K562 (cell line): ENCODE results near the gene RUNX1. TPM values are rescaled to one million over a fixed set of nuclear protein-coding genes. Genes with fewer than 3 reads are reported as not detected.

Experiments
- BACH1 ChIP-seq: fragments of 200-800 bp; sonication (Bioruptor generic); IDR thresholded peaks from 2 replicates; pipeline ENCODE4 v1.6.1; 2016; ENCODE audit warnings: missing genetic modification characterization, missing compliant biosample characterization
- E2F1 ChIP-seq: sonication (generic); formaldehyde crosslinking; IDR thresholded peaks from 2 replicates; pipeline ENCODE4 v1.8.1; 2023; ENCODE audit warnings: mild to moderate bottlenecking, missing genetic modification reagents, moderate library complexity
- EGR1 ChIP-seq: fragments of 450-650 bp; conservative IDR thresholded peaks from 2 replicates; pipeline ENCODE4 v1.6.1; 2017; ENCODE audit warnings: mild to moderate bottlenecking
- FIP1L1 ChIP-seq: fragments of 200-400 bp; formaldehyde crosslinking; IDR thresholded peaks from 2 replicates; pipeline ENCODE4 v1.6.1; 2018; ENCODE audit warnings: mild to moderate bottlenecking, low read depth, low read length; ENCODE audit not compliant: poor library complexity, severe bottlenecking
- FOXP1 ChIP-seq: sonication (generic); formaldehyde crosslinking; IDR thresholded peaks from 2 replicates; pipeline ENCODE4 v1.8.0; 2022; ENCODE audit warnings: mild to moderate bottlenecking, missing genetic modification reagents
- ILF3 ChIP-seq: fragments of 450-650 bp; IDR thresholded peaks from 2 replicates; pipeline ENCODE4 v1.6.1; 2018; ENCODE audit warnings: antibody characterized with exemption, mild to moderate bottlenecking, moderate library complexity, borderline replicate concordance
- KLF10 ChIP-seq: fragments of 250-450 bp; sonication (Bioruptor Pico); IDR thresholded peaks from 2 replicates; pipeline ENCODE4 v1.6.1; 2021; ENCODE audit warnings: matching md5 sums
- RAD21 ChIP-seq, 2 experiments: fragments of 250-450 bp in 1 of 2; fragments of 450-650 bp in 1 of 2; sonication (Bioruptor Pico) in 1 of 2; formaldehyde crosslinking in 1 of 2; IDR thresholded peaks in 1 of 2; conservative IDR thresholded peaks in 1 of 2; 2 replicates each; pipeline versions ENCODE4 v1.4.0 to v1.8.0; 2020 to 2022; ENCODE audit warnings: mild to moderate bottlenecking in 2 of 2, moderate library complexity in 1 of 2
- RBM17 ChIP-seq: fragments of 200-400 bp; formaldehyde crosslinking; IDR thresholded peaks from 2 replicates; pipeline ENCODE4 v1.6.1; 2017; ENCODE audit warnings: low read depth, mild to moderate bottlenecking, low read length, borderline replicate concordance
- SRSF3 ChIP-seq: fragments of 200-400 bp; formaldehyde crosslinking; IDR thresholded peaks from 2 replicates; pipeline ENCODE4 v1.6.1; 2016; ENCODE audit warnings: mild to moderate bottlenecking, low read length, moderate library complexity; ENCODE audit not compliant: insufficient read depth
- TCF3 ChIP-seq: sonication (generic); formaldehyde crosslinking; IDR thresholded peaks from 2 replicates; pipeline ENCODE4 v1.4.0; 2020; ENCODE audit warnings: mild to moderate bottlenecking, missing genetic modification reagents
- THRAP3 ChIP-seq: fragments of 450-650 bp; IDR thresholded peaks from 2 replicates; pipeline ENCODE4 v1.6.1; 2016; ENCODE audit warnings: mild to moderate bottlenecking, inconsistent platforms, borderline replicate concordance
- ZNF197 ChIP-seq: fragments of 200-800 bp; sonication (Bioruptor generic); IDR thresholded peaks from 2 replicates; pipeline ENCODE4 v1.6.1; 2016; ENCODE audit warnings: low read depth, missing genetic modification characterization, missing compliant biosample characterization
- ZNF224 ChIP-seq: sonication (generic); formaldehyde crosslinking; IDR thresholded peaks from 2 replicates; pipeline ENCODE4 v1.8.0; 2022; ENCODE audit warnings: mild to moderate bottlenecking, missing genetic modification reagents
- ZNF232 ChIP-seq: sonication (generic); formaldehyde crosslinking; IDR thresholded peaks from 2 replicates; pipeline ENCODE4 v1.8.0; 2022; ENCODE audit warnings: mild to moderate bottlenecking, missing genetic modification reagents
- ZNF239 ChIP-seq: fragments of 250-450 bp; sonication (Bioruptor Pico); IDR thresholded peaks from 2 replicates; pipeline ENCODE4 v1.4.0; 2020; ENCODE audit warnings: mild to moderate bottlenecking
- ZNF592 ChIP-seq: fragments of 450-650 bp; IDR thresholded peaks from 2 replicates; pipeline ENCODE4 v1.6.1; 2017; ENCODE audit warnings: antibody characterized with exemption, mild to moderate bottlenecking
- polyA plus RNA-seq, 8 experiments: library from polyadenylated mRNA; depleted of rRNA in 4 of 8; stranded (reverse) in 5 of 8; unstranded in 3 of 8; fragments of >200 nt; fragmentation: Nextera tagmentation in 2 of 8; fragmentation: Illumina TruSeq in 1 of 8; extraction: Ambion mirVana in 2 of 8; extraction: Trizol in 1 of 8; gene quantifications; 2 replicates each; pipeline versions ENCODE4 v1.2.1 to v1.2.3, GENCODE V29; 2011 to 2014; ENCODE audit warnings: inconsistent platforms in 1 of 8, missing spikeins in 1 of 8
- total RNA-seq, 7 experiments: library from RNA; depleted of rRNA in 6 of 7; stranded (reverse); fragments of >200 nt in 6 of 7; fragmentation: Illumina TruSeq in 2 of 7; extraction: Trizol in 2 of 7; gene quantifications; 2 replicates each; pipeline versions ENCODE4 v1.2.1 to v1.2.3, GENCODE V29; 2011 to 2021; ENCODE audit warnings: low replicate concordance in 1 of 7
- TF ChIP-seq, protein P1 (sequence below): sonication (generic); formaldehyde crosslinking; IDR thresholded peaks from 2 replicates; pipeline ENCODE4 v1.9.0; 2022; ENCODE audit warnings: mild to moderate bottlenecking, missing genetic modification reagents
- TF ChIP-seq, protein P2 (sequence below): sonication (generic); formaldehyde crosslinking; IDR thresholded peaks from 2 replicates; pipeline ENCODE4 v1.9.0; 2022; ENCODE audit warnings: mild to moderate bottlenecking, missing genetic modification reagents

Gene RUNX1
- total and polyA plus RNA-seq, 9 of the 15 experiments (the other 6 are each of a cell fraction or from before 2014, with no cell fraction given), result 2.2 to 68.6 (median 17.8) TPM

DNA sequence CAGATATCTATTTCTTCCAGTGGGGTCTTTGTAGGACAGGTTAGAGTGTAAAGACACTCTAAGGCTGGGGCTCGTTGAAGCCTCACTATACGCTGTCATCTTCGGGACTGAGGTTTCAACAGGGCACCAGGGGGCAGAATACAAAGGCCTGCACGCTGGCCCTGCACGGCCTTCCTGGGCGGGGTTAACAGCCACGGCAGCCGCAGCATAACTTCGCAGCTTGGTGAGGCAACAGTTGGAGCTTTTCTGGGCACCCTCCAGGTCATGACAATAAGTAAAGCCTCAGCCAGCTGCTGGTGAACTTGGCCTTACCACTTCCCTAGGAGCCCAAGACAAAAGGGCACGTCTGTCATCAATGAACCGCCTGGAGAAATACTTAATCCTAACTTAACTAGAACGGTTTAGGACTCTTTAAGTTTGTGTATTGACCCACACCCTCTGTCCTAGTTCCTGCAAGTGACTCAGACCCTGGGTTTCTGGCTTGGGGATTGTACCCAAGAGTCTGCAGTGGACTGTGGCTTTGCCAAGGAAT is 2.3 kb upstream of the RUNX1 start (continued):
- TF ChIP-seq, protein P1, sequence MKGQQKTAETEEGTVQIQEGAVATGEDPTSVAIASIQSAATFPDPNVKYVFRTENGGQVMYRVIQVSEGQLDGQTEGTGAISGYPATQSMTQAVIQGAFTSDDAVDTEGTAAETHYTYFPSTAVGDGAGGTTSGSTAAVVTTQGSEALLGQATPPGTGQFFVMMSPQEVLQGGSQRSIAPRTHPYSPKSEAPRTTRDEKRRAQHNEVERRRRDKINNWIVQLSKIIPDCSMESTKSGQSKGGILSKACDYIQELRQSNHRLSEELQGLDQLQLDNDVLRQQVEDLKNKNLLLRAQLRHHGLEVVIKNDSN, result no peak
- 0 out of 2 replicates have a peak, but pooled peaks have one; percentile 60 for TF ChIP-seq E2F1 (CRISPR knock-in tag)
- 0 out of 2 replicates have a peak, but pooled peaks have one; percentile 31 for TF ChIP-seq FOXP1
- TF ChIP-seq THRAP3, result no peak
- TF ChIP-seq ZNF232 (CRISPR knock-in tag), result no peak
- peak; percentile 94 to 95 for TF ChIP-seq RAD21 (CRISPR knock-in tag; conservative IDR thresholded peaks at IDR 0.05 in 1 of 2, IDR thresholded peaks at IDR 0.05 in 1 of 2)
- TF ChIP-seq ZNF224 (CRISPR knock-in tag), result no peak
- TF ChIP-seq KLF10 (CRISPR knock-in tag), result no peak
- TF ChIP-seq TCF3 (CRISPR knock-in tag), result peak; percentile 34; the same call in 1 of the 2 replicates
- no peak for TF ChIP-seq SRSF3
- TF ChIP-seq ILF3, result no peak
- TF ChIP-seq, protein P2, sequence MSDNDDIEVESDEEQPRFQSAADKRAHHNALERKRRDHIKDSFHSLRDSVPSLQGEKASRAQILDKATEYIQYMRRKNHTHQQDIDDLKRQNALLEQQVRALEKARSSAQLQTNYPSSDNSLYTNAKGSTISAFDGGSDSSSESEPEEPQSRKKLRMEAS (CRISPR knock-in tag), result peak; percentile 78
- no peak for TF ChIP-seq BACH1 (tag)
- TF ChIP-seq EGR1, result no peak
- no peak for TF ChIP-seq RBM17
- no peak for TF ChIP-seq ZNF197
- peak; percentile 96 for TF ChIP-seq ZNF592
- TF ChIP-seq FIP1L1, result no peak
- TF ChIP-seq ZNF239 (CRISPR knock-in tag), result peak; percentile 46; the same call in 1 of the 2 replicates
